T-helper 2 cell treated with Interferon-gamma antibody and Interleukin-4, amounts not matched to agents 5 μg/mL and 100 μg/mL, for 36 hours (primary cell): ENCODE results near the gene DNAL1.

ENCODE experiments used
- DNase-seq: peaks from one replicate; pipeline ENCODE4 v3.0.0; 2021; ENCODE audit warnings: low spot score
- H3K27ac Mint-ChIP-seq: one replicate; pipeline ENCODE4 v1.8.0; 2021; ENCODE audit warnings: mild to moderate bottlenecking, mixed read lengths
- H3K27me3 Mint-ChIP-seq: one replicate; pipeline ENCODE4 v1.8.0; 2021; ENCODE audit warnings: low read depth, mixed read lengths
- H3K36me3 Mint-ChIP-seq: one replicate; pipeline ENCODE4 v1.8.0; 2021; ENCODE audit warnings: low read depth, mixed read lengths
- H3K4me1 Mint-ChIP-seq: one replicate; pipeline ENCODE4 v1.8.0; 2021; ENCODE audit warnings: low read depth, mixed read lengths
- H3K4me3 Mint-ChIP-seq: one replicate; pipeline ENCODE4 v1.8.0; 2022; ENCODE audit warnings: mild to moderate bottlenecking, moderate library complexity, mixed read lengths
- H3K9me3 Mint-ChIP-seq: one replicate; pipeline ENCODE4 v1.8.0; 2021; ENCODE audit warnings: mixed read lengths

Gene DNAL1

GRCh38 chr14:73717711-73718417, 73.1 kb downstream of the DNAL1 start:
- no peak overlapping the region for H3K27ac Mint-ChIP-seq

DNA sequence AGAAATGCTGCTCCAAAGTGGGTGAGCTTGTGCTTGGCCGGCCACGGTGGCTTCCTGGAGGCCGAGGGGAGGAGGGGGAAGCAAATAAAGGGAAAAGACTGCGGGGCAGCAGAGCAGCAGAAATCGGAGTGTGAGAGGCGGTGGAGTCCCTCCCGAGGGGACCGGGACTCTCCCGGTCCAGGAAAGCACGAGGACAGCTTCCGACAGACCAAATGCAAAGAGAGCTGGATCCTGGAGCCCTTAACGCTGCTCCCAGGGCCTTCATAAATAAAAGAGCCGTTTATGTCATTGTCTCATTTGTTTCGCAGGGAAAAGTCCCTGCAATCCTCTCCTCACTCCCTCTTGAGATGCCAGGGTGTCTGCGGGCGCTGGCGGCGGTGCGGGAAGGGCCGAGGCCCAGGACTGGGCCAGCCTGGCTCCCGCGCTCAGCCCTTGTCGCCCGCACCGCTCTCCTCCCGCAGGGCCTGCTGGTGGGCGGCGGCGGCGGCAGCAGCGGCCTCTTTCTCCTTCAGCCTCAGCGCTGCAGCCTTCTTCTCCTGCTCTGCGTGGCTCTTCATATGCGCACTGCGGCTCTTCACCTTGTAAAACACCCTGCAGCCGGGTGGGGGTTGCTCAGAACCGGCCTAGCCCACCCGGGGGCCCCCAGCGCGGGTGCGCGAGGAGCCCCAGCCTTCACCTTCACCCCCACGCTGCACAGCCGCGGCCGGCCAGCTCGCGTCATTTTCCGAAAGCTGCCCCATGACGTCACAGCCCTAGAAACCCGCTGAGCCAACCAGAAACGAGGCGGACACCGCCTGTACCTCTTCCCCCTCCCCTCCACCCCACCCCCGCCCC, 73.8 kb downstream of the DNAL1 start:
- H3K27ac Mint-ChIP-seq, result no peak overlapping the region
- no peaks in the 10 kb centered on the region for H3K27me3 Mint-ChIP-seq
- no peaks in the 10 kb centered on the region for H3K9me3 Mint-ChIP-seq
- H3K36me3 Mint-ChIP-seq, result peaks cover 59% of the 10 kb centered on the region
- no peak for DNase-seq
- peaks cover 12% of the 10 kb centered on the region for H3K4me1 Mint-ChIP-seq
- H3K4me3 Mint-ChIP-seq, result no peak overlapping the region

More at GRCh38 chr14:73717711-73718417, 73.1 kb downstream of the DNAL1 start:
- DNase-seq, result no peak
- Mint-ChIP-seq H3K27me3 (no peaks in the 10 kb centered on the region), H3K4me1 (peaks cover 11% of the 10 kb centered on the region), H3K36me3 (peaks cover 56% of the 10 kb centered on the region), H3K9me3 (no peaks in the 10 kb centered on the region), H3K4me3 (no peak overlapping the region)

DNA sequence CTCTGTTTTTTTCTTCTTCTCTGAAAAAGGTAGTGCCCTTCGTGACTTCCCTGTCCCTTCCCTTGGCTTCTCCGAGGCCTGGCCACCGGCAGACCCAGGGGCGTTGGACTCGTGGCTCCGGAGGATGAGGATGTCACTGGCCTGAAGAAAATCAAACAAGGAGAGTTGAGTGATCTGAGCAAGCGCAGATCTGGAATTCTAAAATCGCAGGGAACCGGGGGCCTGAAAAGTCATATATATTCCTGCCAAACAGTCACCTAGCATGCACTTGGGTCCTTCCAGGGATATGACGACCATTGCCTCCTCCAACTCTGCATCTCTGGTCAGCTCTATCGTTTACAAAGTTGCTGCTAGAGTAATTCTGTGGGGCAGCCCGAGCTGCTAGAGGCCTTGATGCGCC, 74.6 kb downstream of the DNAL1 start:
- Mint-ChIP-seq H3K27ac (peak overlapping the region; percentile 41), H3K4me3 (no peak overlapping the region), H3K4me1 (peaks cover 13% of the 10 kb centered on the region), H3K36me3 (peaks cover 65% of the 10 kb centered on the region), H3K27me3 (no peaks in the 10 kb centered on the region), H3K9me3 (no peaks in the 10 kb centered on the region)
- no peak for DNase-seq

GRCh38 chr14:73719791-73720190, 75.0 kb downstream of the DNAL1 start:
- no peak for DNase-seq
- H3K36me3 Mint-ChIP-seq, result peaks cover 66% of the 10 kb centered on the region
- peaks cover 8% of the 10 kb centered on the region for H3K4me1 Mint-ChIP-seq
- no peak overlapping the region for H3K27ac Mint-ChIP-seq
- H3K27me3 Mint-ChIP-seq, result no peaks in the 10 kb centered on the region
- no peak overlapping the region for H3K4me3 Mint-ChIP-seq
- H3K9me3 Mint-ChIP-seq, result no peaks in the 10 kb centered on the region

- H3K4me1 Mint-ChIP-seq, result peaks cover 9% of the 10 kb centered on the region
- no peak overlapping the region for H3K27ac Mint-ChIP-seq
- DNase-seq, result no peak
- no peaks in the 10 kb centered on the region for H3K9me3 Mint-ChIP-seq
- no peaks in the 10 kb centered on the region for H3K27me3 Mint-ChIP-seq
- H3K4me3 Mint-ChIP-seq, result no peak overlapping the region
- peaks cover 68% of the 10 kb centered on the region for H3K36me3 Mint-ChIP-seq
Observed at GRCh38 chr14:73720636-73721035, 75.8 kb downstream of the DNAL1 start.

DNA sequence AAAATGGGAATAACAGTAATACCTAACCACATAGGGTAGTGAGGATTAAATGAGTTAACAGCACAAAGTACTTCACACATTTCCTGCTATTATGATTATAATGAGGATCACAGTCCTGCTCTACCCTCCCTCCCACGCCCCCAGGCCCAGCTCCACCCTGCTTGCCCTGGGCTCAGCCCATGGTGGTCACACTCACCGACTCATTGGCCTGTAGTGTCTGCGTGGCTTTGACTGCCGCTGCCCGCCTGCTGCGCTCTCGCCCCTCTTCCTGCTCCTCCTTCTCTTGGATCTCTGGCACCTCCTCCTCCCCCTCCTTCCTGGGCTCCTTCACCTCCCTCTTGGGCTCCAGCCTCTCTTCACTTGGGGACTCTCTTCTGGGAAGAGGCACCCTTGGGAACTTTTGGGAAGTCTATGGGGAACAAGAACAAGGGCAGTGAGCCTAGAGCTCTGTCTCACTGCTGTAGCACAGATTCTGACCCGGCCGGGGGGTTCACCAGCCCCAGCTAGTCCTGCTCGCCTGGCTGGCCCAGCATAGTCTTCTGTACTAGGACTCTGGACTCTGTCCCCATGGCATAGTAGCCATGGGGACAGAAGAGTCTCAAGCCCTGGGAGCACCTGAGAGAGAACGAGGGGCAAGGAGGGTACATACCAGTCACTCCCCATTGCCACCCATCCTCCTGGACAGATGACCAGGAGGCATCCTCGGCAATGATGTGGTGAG, 76.5 kb downstream of the DNAL1 start:
- H3K4me3 Mint-ChIP-seq, result no peak overlapping the region
- peak overlapping the region; percentile 70 for H3K27ac Mint-ChIP-seq
- peaks cover 68% of the 10 kb centered on the region for H3K36me3 Mint-ChIP-seq
- no peaks in the 10 kb centered on the region for H3K9me3 Mint-ChIP-seq
- no peak for DNase-seq
- H3K4me1 Mint-ChIP-seq, result peaks cover 9% of the 10 kb centered on the region
- H3K27me3 Mint-ChIP-seq, result no peaks in the 10 kb centered on the region

GRCh38 chr14:73722581-73722980, 77.8 kb downstream of the DNAL1 start:
- Mint-ChIP-seq H3K4me1 (peaks cover 13% of the 10 kb centered on the region), H3K4me3 (no peak overlapping the region), H3K27me3 (no peaks in the 10 kb centered on the region), H3K36me3 (peaks cover 70% of the 10 kb centered on the region), H3K27ac (no peak overlapping the region), H3K9me3 (no peaks in the 10 kb centered on the region)
- DNase-seq, result no peak

- H3K27me3 Mint-ChIP-seq, result no peaks in the 10 kb centered on the region
Observed at GRCh38 chr14:73723406-73723796, 78.6 kb downstream of the DNAL1 start.

GRCh38 chr14:73723797-73724661, 79.2 kb downstream of the DNAL1 start:
- no peak overlapping the region for H3K4me3 Mint-ChIP-seq
- H3K9me3 Mint-ChIP-seq, result no peaks in the 10 kb centered on the region
- peaks cover 22% of the 10 kb centered on the region for H3K4me1 Mint-ChIP-seq
- H3K27me3 Mint-ChIP-seq, result no peaks in the 10 kb centered on the region
- no peak for DNase-seq
- peak overlapping the region; percentile 58 for H3K27ac Mint-ChIP-seq
- peaks cover 70% of the 10 kb centered on the region for H3K36me3 Mint-ChIP-seq

More at GRCh38 chr14:73723406-73723796, 78.6 kb downstream of the DNAL1 start:
- Mint-ChIP-seq H3K4me1 (peaks cover 16% of the 10 kb centered on the region), H3K36me3 (peaks cover 65% of the 10 kb centered on the region), H3K27ac (peak overlapping the region; percentile 58), H3K9me3 (no peaks in the 10 kb centered on the region), H3K4me3 (no peak overlapping the region)
- DNase-seq, result no peak

DNA sequence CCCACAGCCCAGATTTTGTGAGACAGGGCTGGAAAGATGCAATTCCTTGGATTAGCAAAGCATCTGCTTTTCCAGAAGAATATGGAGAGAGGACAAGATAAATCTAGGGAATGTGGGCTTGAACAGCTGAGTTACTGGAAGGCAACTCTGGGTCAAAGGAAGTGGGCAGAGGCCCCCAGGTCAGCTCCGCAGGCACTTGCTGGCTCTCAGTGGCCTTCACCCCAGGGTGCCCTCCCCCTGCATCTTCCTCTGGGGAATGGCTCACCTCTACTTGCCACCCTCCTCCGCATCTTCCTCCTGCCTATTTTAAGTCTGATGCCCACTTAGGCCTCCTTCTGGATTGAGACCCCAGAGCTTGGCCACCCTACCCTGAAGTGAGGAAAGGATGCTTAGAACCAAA, 79.9 kb downstream of the DNAL1 start:
- no peaks in the 10 kb centered on the region for H3K27me3 Mint-ChIP-seq
- peaks cover 29% of the 10 kb centered on the region for H3K4me1 Mint-ChIP-seq
- no peak for DNase-seq
- no peak overlapping the region for H3K4me3 Mint-ChIP-seq
- no peaks in the 10 kb centered on the region for H3K9me3 Mint-ChIP-seq
- peaks cover 70% of the 10 kb centered on the region for H3K36me3 Mint-ChIP-seq
- H3K27ac Mint-ChIP-seq, result no peak overlapping the region

DNA sequence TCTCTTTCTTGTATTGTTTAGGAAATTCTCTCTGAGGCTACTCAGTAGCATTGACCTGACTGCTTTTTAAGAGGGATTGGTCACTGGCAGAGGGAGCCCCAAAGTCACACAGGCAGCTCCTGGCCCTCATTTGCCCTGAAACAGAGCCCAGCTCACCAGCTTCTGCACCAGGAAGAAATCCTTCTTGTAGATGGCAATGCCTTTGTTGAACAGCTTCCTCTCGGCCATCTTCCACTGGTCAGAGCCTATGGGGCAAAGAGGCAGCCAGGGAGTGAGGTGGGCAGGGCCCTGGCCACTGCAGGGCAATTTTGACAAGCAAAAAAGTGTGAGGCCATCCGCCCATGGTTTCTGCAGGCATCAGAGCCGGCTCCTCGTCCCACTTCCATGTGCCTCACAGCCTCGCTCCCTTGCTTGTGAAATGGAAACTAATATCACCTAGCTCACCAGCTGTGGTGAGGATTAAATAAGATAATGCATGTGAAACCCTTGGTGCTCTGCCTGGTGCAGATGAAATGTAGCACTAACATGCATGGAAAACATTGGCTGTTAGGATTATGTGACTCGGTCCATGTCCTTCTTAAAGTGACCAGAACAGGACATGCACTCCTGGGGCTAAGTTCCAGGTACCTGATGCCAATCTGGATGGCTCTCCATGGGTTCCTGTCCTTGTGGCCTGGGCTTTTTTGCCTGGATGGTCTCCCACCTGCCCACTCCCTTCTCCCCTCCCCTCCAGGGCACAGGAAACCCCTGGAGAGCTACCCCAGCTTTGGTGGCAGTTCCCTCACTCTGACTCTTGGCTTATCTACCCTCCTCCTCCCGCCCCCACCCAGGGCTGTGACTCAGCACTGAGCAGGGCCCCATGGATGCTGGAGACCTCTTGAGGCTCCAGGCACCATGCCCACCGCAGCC, 80.6 kb downstream of the DNAL1 start:
- peaks cover 30% of the 10 kb centered on the region for H3K4me1 Mint-ChIP-seq
- DNase-seq, result peak; percentile 15
- peaks cover 74% of the 10 kb centered on the region for H3K36me3 Mint-ChIP-seq
- no peak overlapping the region for H3K4me3 Mint-ChIP-seq
- no peaks in the 10 kb centered on the region for H3K9me3 Mint-ChIP-seq
- no peaks in the 10 kb centered on the region for H3K27me3 Mint-ChIP-seq
- H3K27ac Mint-ChIP-seq, result peak overlapping the region; percentile 62

DNA sequence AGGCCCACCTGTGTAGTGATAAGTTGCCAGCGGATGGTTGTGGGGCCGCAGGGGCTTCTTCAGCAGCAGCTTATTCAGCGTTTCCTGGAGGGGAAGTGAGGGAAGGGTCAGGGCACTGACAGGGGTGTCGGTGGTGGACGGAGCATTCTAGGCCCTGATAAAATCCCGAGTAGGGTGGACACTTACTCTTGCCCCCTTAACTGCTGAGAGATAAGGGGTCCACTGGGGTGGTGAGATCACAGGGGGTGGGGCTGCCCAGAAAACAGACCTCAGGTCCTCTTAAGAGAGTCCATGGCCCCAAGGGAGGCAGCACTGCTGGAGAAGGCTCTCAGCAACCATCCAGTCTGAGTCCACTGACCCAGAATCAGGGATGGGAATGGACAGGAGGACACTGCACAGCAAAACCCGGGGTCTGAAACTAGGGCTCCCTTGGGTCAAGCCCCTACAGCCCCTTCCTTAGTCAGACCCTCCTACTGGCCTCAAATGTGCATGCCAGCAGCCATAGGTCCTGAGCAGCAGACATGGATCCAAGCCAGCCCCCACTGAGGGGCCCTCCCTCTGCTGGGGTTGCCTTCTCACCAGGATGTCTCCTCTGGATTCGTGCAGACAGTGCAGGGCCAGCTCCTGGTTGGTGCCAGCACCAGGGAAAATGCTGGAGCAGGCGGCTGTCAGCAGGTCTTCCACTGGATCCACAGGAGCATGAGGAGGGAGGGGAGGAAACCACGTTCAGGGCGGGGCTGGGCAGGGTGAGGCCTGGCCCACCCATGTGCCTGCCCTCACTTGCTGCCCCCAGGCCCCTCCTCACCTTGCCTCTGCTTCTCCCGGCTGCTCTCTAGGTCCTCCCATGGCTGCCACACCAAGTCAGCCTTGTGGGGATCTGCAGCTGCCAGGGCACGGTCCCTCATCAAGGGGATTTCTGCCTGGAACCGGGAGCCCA, 81.5 kb downstream of the DNAL1 start:
- no peak for DNase-seq
- Mint-ChIP-seq H3K4me1 (peaks cover 32% of the 10 kb centered on the region), H3K27me3 (no peaks in the 10 kb centered on the region), H3K9me3 (no peaks in the 10 kb centered on the region), H3K27ac (peak overlapping the region; percentile 62), H3K36me3 (peaks cover 73% of the 10 kb centered on the region), H3K4me3 (no peak overlapping the region)
